Karpas-422 (cell line): Measurements from ENCODE around the gene TMED7. TPM values are rescaled to one million over a fixed set of nuclear protein-coding genes. Genes with fewer than 3 reads are reported as not detected.

ENCODE experiments used
- DNase-seq: peaks from one replicate; pipeline ENCODE4 v3.0.0-alpha.2; 2015
- H2AFZ ChIP-seq: fragments of 200-600 bp; sonication (generic); 2 replicates; pipeline ENCODE4 v1.6.1; 2014; ENCODE audit warnings: antibody characterized with exemption, low read length, mixed read lengths
- H3K27ac ChIP-seq: fragments of 200-600 bp; sonication (generic); 2 replicates; pipeline ENCODE4 v1.5.1; 2014; ENCODE audit warnings: mild to moderate bottlenecking, low read length, moderate library complexity
- H3K27me3 ChIP-seq: fragments of 200-600 bp; sonication (generic); 2 replicates; pipeline ENCODE4 v1.6.1; 2014; ENCODE audit warnings: low read length, mixed read lengths
- H3K36me3 ChIP-seq: fragments of 200-600 bp; sonication (generic); 2 replicates; pipeline ENCODE4 v1.6.1; 2014; ENCODE audit warnings: low read length, mixed read lengths; ENCODE audit not compliant: insufficient read depth
- H3K4me1 ChIP-seq: fragments of 200-600 bp; sonication (generic); 2 replicates; pipeline ENCODE4 v1.6.1; 2014; ENCODE audit warnings: mild to moderate bottlenecking, low read length, mixed read lengths
- H3K4me2 ChIP-seq: fragments of 200-600 bp; sonication (generic); 2 replicates; pipeline ENCODE4 v1.6.1; 2014; ENCODE audit warnings: low read length, low read depth, mild to moderate bottlenecking; ENCODE audit not compliant: poor library complexity, severe bottlenecking
- H3K4me3 ChIP-seq: fragments of 200-600 bp; sonication (generic); 2 replicates; pipeline ENCODE4 v1.5.1; 2014; ENCODE audit warnings: mild to moderate bottlenecking, antibody characterized with exemption, low read length, mixed read lengths
- H3K79me2 ChIP-seq: fragments of 200-600 bp; sonication (generic); 2 replicates; pipeline ENCODE4 v1.6.1; 2014; ENCODE audit warnings: mild to moderate bottlenecking, low read length, mixed read lengths
- H3K9ac ChIP-seq: fragments of 200-600 bp; sonication (generic); 2 replicates; pipeline ENCODE4 v1.6.0; 2014; ENCODE audit warnings: low read length
- H3K9me2 ChIP-seq: fragments of 200-600 bp; sonication (generic), shearing (Covaris generic); replicated peaks from 2 replicates; pipeline ENCODE4 v1.6.0; 2014; ENCODE audit warnings: mild to moderate bottlenecking, low read length, moderate library complexity; ENCODE audit not compliant: insufficient read depth
- H3K9me3 ChIP-seq: fragments of 300-700, 200-600 bp; sonication (generic); 2 replicates; pipeline ENCODE4 v1.6.1; 2014; ENCODE audit warnings: low read length, mixed read lengths
- H4K20me1 ChIP-seq: fragments of 200-600 bp; sonication (generic); 2 replicates; pipeline ENCODE4 v1.6.1; 2014; ENCODE audit warnings: mild to moderate bottlenecking, antibody characterized with exemption, low read length, low read depth; ENCODE audit not compliant: insufficient read depth
- total RNA-seq: library from RNA; depleted of rRNA; stranded (reverse); fragments of >200 nt; shearing (Covaris generic); gene quantifications from 2 replicates; pipeline ENCODE4 v1.2.3, GENCODE V29; 2014; ENCODE audit warnings: low replicate concordance

The TMED7 gene
- total RNA-seq, 1 experiment from 2014 or later, result 61.1 TPM

DNA sequence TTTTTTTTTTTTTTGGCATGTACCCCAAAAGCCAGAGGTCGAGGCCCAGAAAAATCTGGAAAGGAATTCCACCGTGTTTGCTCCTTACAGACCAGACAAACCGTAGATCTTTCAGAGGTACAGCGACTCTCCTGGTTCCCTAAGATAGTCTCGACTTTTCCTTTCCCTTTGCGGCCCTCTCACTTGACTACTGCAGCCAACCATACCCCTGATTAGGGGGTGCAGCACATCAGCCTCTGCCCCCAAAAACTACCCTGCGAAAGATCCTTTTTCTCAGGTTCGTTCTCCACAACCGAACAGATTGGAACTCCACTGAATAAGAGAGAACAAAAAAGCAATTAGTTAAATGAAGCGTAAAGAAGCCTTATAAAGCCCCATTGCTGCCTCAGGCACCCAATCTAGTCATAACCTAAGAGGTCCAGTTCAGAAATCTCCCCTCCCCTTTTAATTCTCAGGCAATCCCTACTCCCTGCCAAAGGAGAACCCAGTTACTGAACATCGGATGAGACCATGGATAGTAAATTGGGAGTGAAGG, 23.2 kb downstream of the TMED7 start:
- H3K9me3 ChIP-seq, result no peaks in the 10 kb centered on the region
- peak overlapping the region; percentile 41 for H3K27ac ChIP-seq
- peaks cover 43% of the 10 kb centered on the region for H3K4me1 ChIP-seq
- peak overlapping the region; percentile 72 for H3K9ac ChIP-seq
- H3K4me2 ChIP-seq, result peak overlapping the region; percentile 88
- peaks cover 23% of the 10 kb centered on the region for H3K79me2 ChIP-seq
- DNase-seq, result peak; percentile 53
- H4K20me1 ChIP-seq, result no peaks in the 10 kb centered on the region
- no peaks in the 10 kb centered on the region for H3K27me3 ChIP-seq
- peaks cover 13% of the 10 kb centered on the region for H3K36me3 ChIP-seq
- no peaks in the 10 kb centered on the region for H3K9me2 ChIP-seq
- no peak overlapping the region for H2AFZ ChIP-seq
- peak overlapping the region; percentile 68 for H3K4me3 ChIP-seq

- Histone ChIP-seq H3K4me3 (peak within 1 kb of the TSS; percentile 68), H3K9me2 (no peaks in the 10 kb centered on the region), H3K9me3 (no peaks in the 10 kb centered on the region), H2AFZ (0 out of 2 replicates have a peak within 1 kb of the TSS, but pooled peaks have one; percentile 44), H3K79me2 (peaks cover 19% of the 10 kb centered on the region; the same call in 1 of the 2 replicates), H3K27me3 (no peaks in the 10 kb centered on the region), H4K20me1 (no peaks in the 10 kb centered on the region), H3K9ac (peak within 1 kb of the TSS; percentile 72), H3K4me1 (peaks cover 43% of the 10 kb centered on the region), H3K36me3 (peaks cover 9% of the 10 kb centered on the region), H3K27ac (peak within 1 kb of the TSS; percentile 48), H3K4me2 (peak within 1 kb of the TSS; percentile 88)
- DNase-seq, result peak; percentile 66
Measured at GRCh38 chr5:115601701-115602590, 23.9 kb downstream of the TMED7 start, which contains the start of gene TICAM2. Gene TICAM2, minus strand, starts transcription at chr5:115602479. Its CDS starts 21,223 bp downstream, at chr5:115581256.

DNA sequence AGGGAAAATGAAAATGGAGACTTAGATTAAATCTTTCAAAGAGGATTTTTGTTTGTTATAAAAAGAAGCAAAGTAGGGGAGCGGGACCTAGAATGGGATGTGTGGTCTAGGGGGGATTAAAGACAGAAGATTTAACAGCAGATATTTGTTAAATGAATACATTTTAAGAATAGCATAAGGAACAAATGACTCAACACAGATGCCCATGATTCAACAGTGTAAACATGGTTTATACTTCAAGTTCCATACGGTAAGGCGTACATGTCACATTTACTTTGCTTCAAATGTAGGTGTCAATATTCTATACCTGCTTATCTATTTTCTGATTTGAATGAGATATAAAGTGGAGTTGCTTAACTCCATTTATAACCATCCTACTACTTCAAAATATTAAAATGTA, 25.1 kb downstream of the TMED7 start:
- no peak for DNase-seq
- peaks cover 7% of the 10 kb centered on the region; the same call in 1 of the 2 replicates for H3K79me2 ChIP-seq
- H2AFZ ChIP-seq, result no peak overlapping the region
- no peak overlapping the region for H3K4me2 ChIP-seq
- H3K27me3 ChIP-seq, result no peaks in the 10 kb centered on the region
- H3K36me3 ChIP-seq, result peaks cover 5% of the 10 kb centered on the region; the same call in 1 of the 2 replicates
- no peaks in the 10 kb centered on the region for H3K9me2 ChIP-seq
- H3K9ac ChIP-seq, result no peak overlapping the region
- no peak overlapping the region for H3K27ac ChIP-seq
- H3K4me3 ChIP-seq, result no peak overlapping the region
- H4K20me1 ChIP-seq, result no peaks in the 10 kb centered on the region
- H3K9me3 ChIP-seq, result no peaks in the 10 kb centered on the region
- H3K4me1 ChIP-seq, result peaks cover 43% of the 10 kb centered on the region

GRCh38 chr5:115599924-115600323, 25.9 kb downstream of the TMED7 start:
- H3K36me3 ChIP-seq, result no peaks in the 10 kb centered on the region
- no peak for DNase-seq
- H2AFZ ChIP-seq, result no peak overlapping the region
- peaks cover 43% of the 10 kb centered on the region for H3K4me1 ChIP-seq
- H3K4me3 ChIP-seq, result no peak overlapping the region
- peaks cover 4% of the 10 kb centered on the region; the same call in 1 of the 2 replicates for H3K79me2 ChIP-seq
- H3K9me3 ChIP-seq, result no peaks in the 10 kb centered on the region
- no peak overlapping the region for H3K27ac ChIP-seq
- H3K9ac ChIP-seq, result no peak overlapping the region
- H3K9me2 ChIP-seq, result no peaks in the 10 kb centered on the region
- no peak overlapping the region for H3K4me2 ChIP-seq
- no peaks in the 10 kb centered on the region for H3K27me3 ChIP-seq
- H4K20me1 ChIP-seq, result no peaks in the 10 kb centered on the region

DNA sequence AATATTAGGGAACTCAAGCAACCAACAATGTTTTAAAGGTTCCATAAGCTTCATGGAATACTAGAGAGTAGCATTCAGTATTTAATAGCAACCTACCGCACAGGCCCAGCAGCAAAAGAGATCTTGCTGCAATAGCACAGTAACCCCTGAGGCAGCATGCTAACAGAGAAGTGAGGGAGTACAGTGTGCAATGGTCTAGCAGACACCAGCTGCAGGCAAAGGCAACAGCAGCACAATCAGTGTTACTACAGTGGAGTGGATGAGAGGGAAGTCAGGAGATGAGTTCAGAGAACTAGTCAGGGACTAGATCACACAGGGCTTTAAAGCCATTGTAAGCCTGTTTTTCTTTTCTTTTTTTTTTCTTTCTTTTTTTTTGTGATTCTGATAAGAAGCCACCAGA, 26.3 kb downstream of the TMED7 start:
- Histone ChIP-seq H4K20me1 (no peaks in the 10 kb centered on the region), H3K9me3 (no peaks in the 10 kb centered on the region), H3K9me2 (no peaks in the 10 kb centered on the region), H3K4me1 (peaks cover 43% of the 10 kb centered on the region), H3K27ac (no peak overlapping the region), H3K9ac (no peak overlapping the region), H3K36me3 (no peaks in the 10 kb centered on the region), H3K79me2 (peaks cover 4% of the 10 kb centered on the region; the same call in 1 of the 2 replicates), H3K4me2 (no peak overlapping the region), H3K4me3 (no peak overlapping the region), H3K27me3 (no peaks in the 10 kb centered on the region), H2AFZ (no peak overlapping the region)
- peak; percentile 46 for DNase-seq

GRCh38 chr5:115594128-115595047, 31.4 kb downstream of the TMED7 start:
- Histone ChIP-seq H3K4me2 (no peak overlapping the region), H3K4me1 (peaks cover 1% of the 10 kb centered on the region; the same call in 1 of the 2 replicates), H3K79me2 (no peaks in the 10 kb centered on the region), H4K20me1 (no peaks in the 10 kb centered on the region), H3K4me3 (no peak overlapping the region), H3K9me3 (no peaks in the 10 kb centered on the region), H3K9me2 (no peaks in the 10 kb centered on the region), H2AFZ (no peak overlapping the region), H3K9ac (no peak overlapping the region), H3K36me3 (no peaks in the 10 kb centered on the region; the same call in 1 of the 2 replicates), H3K27ac (no peak overlapping the region), H3K27me3 (no peaks in the 10 kb centered on the region)
- DNase-seq, result no peak

DNA sequence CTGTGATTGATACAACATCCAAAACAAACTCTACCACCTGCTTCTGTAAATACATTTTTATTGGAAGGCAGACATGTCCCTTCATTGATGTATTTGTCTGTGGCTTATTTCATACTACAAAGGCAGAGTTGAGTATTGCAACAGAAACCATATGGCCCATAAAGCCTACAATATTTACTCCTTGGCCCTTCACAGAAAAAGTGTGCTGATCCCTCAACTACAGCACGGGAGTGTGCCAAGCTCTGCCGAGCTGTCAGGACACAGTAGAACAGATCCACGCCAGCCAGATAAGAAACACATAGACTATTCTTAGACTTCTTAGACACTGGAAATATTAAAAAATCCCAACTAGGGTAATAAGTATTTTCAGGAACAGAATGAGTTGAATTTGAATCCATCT, 36.8 kb downstream of the TMED7 start:
- no peaks in the 10 kb centered on the region for H3K4me1 ChIP-seq
- H3K27ac ChIP-seq, result no peak overlapping the region
- no peak overlapping the region for H3K4me2 ChIP-seq
- H3K9ac ChIP-seq, result no peak overlapping the region
- H3K4me3 ChIP-seq, result no peak overlapping the region
- H3K9me2 ChIP-seq, result no peaks in the 10 kb centered on the region
- no peak for DNase-seq
- no peaks in the 10 kb centered on the region for H3K27me3 ChIP-seq
- no peak overlapping the region for H2AFZ ChIP-seq
- H3K36me3 ChIP-seq, result no peaks in the 10 kb centered on the region; the same call in 1 of the 2 replicates
- H3K79me2 ChIP-seq, result no peaks in the 10 kb centered on the region
- H3K9me3 ChIP-seq, result no peaks in the 10 kb centered on the region
- no peaks in the 10 kb centered on the region; the same call in 1 of the 2 replicates for H4K20me1 ChIP-seq
